H9 (cell line): ENCODE data around the gene TSPAN2. TPM values are rescaled to one million over a fixed set of nuclear protein-coding genes. Genes with fewer than 3 reads are reported as not detected.

Experiments used
- DNase-seq: peaks from one replicate; pipeline ENCODE4 v3.0.0-alpha.2; 2017
- H2AFZ ChIP-seq: one replicate; pipeline ENCODE4 v1.6.1; 2013; ENCODE audit warnings: mild to moderate bottlenecking, low read length, control low read depth, moderate library complexity
- H2AK5ac ChIP-seq: 2 replicates; pipeline ENCODE4 v1.6.1; 2013; ENCODE audit warnings: low read length, control low read depth, mixed read lengths; ENCODE audit not compliant: insufficient read length
- H2BK120ac ChIP-seq: one replicate; pipeline ENCODE4 v1.6.1; 2013; ENCODE audit warnings: low read depth, mild to moderate bottlenecking, low read length, control low read depth, inconsistent platforms; ENCODE audit not compliant: poor library complexity, severe bottlenecking
- H2BK12ac ChIP-seq: 2 replicates; pipeline ENCODE4 v1.6.1; 2013; ENCODE audit warnings: low read length, control low read depth, mixed read lengths, low read depth; ENCODE audit not compliant: insufficient read length
- H2BK15ac ChIP-seq: 2 replicates; pipeline ENCODE4 v1.6.1; 2013; ENCODE audit warnings: low read depth, low read length, control low read depth
- H2BK20ac ChIP-seq: one replicate; pipeline ENCODE4 v1.6.1; 2013; ENCODE audit warnings: low read depth, mild to moderate bottlenecking, low read length, control low read depth, inconsistent platforms; ENCODE audit not compliant: poor library complexity, severe bottlenecking
- H2BK5ac ChIP-seq: 2 replicates; pipeline ENCODE4 v1.6.1; 2013; ENCODE audit warnings: low read length, control low read depth, mixed read lengths; ENCODE audit not compliant: insufficient read length
- H3K14ac ChIP-seq: 2 replicates; pipeline ENCODE4 v1.6.1; 2013; ENCODE audit warnings: low read length, control low read depth; ENCODE audit not compliant: insufficient read depth
- H3K18ac ChIP-seq: 2 replicates; pipeline ENCODE4 v1.6.1; 2013; ENCODE audit warnings: low read depth, mild to moderate bottlenecking, mixed read lengths, low read length, control low read depth; ENCODE audit not compliant: insufficient read length
- H3K23ac ChIP-seq: 2 replicates; pipeline ENCODE4 v1.6.1; 2013; ENCODE audit warnings: low read length, control low read depth, mixed read lengths, low read depth; ENCODE audit not compliant: insufficient read length
- H3K23me2 ChIP-seq: 2 replicates; pipeline ENCODE4 v1.6.1; 2013; ENCODE audit warnings: low read depth, mild to moderate bottlenecking, mixed read lengths, low read length, control low read depth; ENCODE audit not compliant: insufficient read length, poor library complexity, severe bottlenecking
- H3K27ac ChIP-seq: 2 replicates; pipeline ENCODE4 v1.5.1; 2013; ENCODE audit warnings: low read length, control low read depth, mixed read lengths, low read depth; ENCODE audit not compliant: insufficient read length
- H3K27me3 ChIP-seq: 2 replicates; pipeline ENCODE4 v1.6.1; 2013; ENCODE audit warnings: low read length, control low read depth, inconsistent platforms; ENCODE audit not compliant: insufficient read depth
- H3K4ac ChIP-seq: 2 replicates; pipeline ENCODE4 v1.6.1; 2013; ENCODE audit warnings: low read depth, mild to moderate bottlenecking, control low read depth, inconsistent platforms, low read length, moderate library complexity
- H3K4me1 ChIP-seq: 2 replicates; pipeline ENCODE4 v1.6.1; 2013; ENCODE audit warnings: low read length, control low read depth, inconsistent platforms; ENCODE audit not compliant: insufficient read depth
- H3K4me2 ChIP-seq: 2 replicates; pipeline ENCODE4 v1.6.1; 2013; ENCODE audit warnings: low read length, control low read depth, mixed read lengths; ENCODE audit not compliant: insufficient read length, insufficient read depth
- H3K56ac ChIP-seq: 2 replicates; pipeline ENCODE4 v1.6.1; 2013; ENCODE audit warnings: low read depth, mild to moderate bottlenecking, mixed read lengths, low read length, control low read depth; ENCODE audit not compliant: insufficient read length
- H3K79me1 ChIP-seq: 2 replicates; pipeline ENCODE4 v1.6.1; 2013; ENCODE audit warnings: low read depth, mild to moderate bottlenecking, moderate library complexity, low read length, control low read depth, inconsistent platforms; ENCODE audit not compliant: insufficient read depth, poor library complexity, severe bottlenecking
- H3K79me2 ChIP-seq: 2 replicates; pipeline ENCODE4 v1.6.1; 2013; ENCODE audit warnings: low read length, control low read depth, inconsistent platforms; ENCODE audit not compliant: insufficient read depth
- H3K9ac ChIP-seq: 2 replicates; pipeline ENCODE4 v1.6.1; 2013; ENCODE audit warnings: low read length, control low read depth, mixed read lengths; ENCODE audit not compliant: insufficient read length; ENCODE audit errors: extremely low read depth
- H3K9me3 ChIP-seq: one replicate; pipeline ENCODE4 v1.6.1; 2013; ENCODE audit warnings: low read depth, low read length, inconsistent platforms; ENCODE audit not compliant: control insufficient read depth
- H3T11ph ChIP-seq: one replicate; pipeline ENCODE4 v1.6.1; 2013; ENCODE audit warnings: mild to moderate bottlenecking, low read length, control low read depth, inconsistent platforms
- H4K20me1 ChIP-seq: one replicate; pipeline ENCODE4 v1.6.1; 2013; ENCODE audit not compliant: control insufficient read depth, insufficient read length, insufficient read depth
- H4K5ac ChIP-seq: 2 replicates; pipeline ENCODE4 v1.6.1; 2013; ENCODE audit warnings: low read depth, mild to moderate bottlenecking, mixed read lengths, low read length, control low read depth; ENCODE audit not compliant: insufficient read length
- H4K8ac ChIP-seq: replicated peaks from 2 replicates; pipeline ENCODE4 v1.6.1; 2013; ENCODE audit warnings: low read length, control low read depth, mixed read lengths, low read depth; ENCODE audit not compliant: insufficient read length
- H4K91ac ChIP-seq: 2 replicates; pipeline ENCODE4 v1.6.1; 2013; ENCODE audit warnings: low read depth, mild to moderate bottlenecking, moderate library complexity, mixed read lengths, low read length, control low read depth; ENCODE audit not compliant: insufficient read length
- H3K27ac Mint-ChIP-seq, 3 experiments: 2 replicates in 2 of 3; 3 replicates in 1 of 3; pipeline ENCODE4 v1.8.0; 2020 to 2021; ENCODE audit warnings: mixed read lengths in 3 of 3, mild to moderate bottlenecking in 1 of 3, moderate library complexity in 1 of 3
- H3K27me3 Mint-ChIP-seq: 2 replicates; pipeline ENCODE4 v1.8.0; 2021; ENCODE audit warnings: low read depth, mild to moderate bottlenecking, moderate library complexity, mixed read lengths
- H3K36me3 Mint-ChIP-seq, 3 experiments: 2 replicates in 2 of 3; 3 replicates in 1 of 3; pipeline ENCODE4 v1.8.0; 2020 to 2021; ENCODE audit warnings: low read depth in 3 of 3, mixed read lengths in 3 of 3; ENCODE audit not compliant: insufficient read depth in 1 of 3
- H3K4me1 Mint-ChIP-seq, 2 experiments: 2 replicates each; pipeline ENCODE4 v1.8.0; 2020; ENCODE audit warnings: mixed read lengths in 2 of 2
- H3K4me3 Mint-ChIP-seq, 2 experiments: 2 replicates in 1 of 2; 3 replicates in 1 of 2; pipeline ENCODE4 v1.8.0; 2020 to 2021; ENCODE audit warnings: mild to moderate bottlenecking in 2 of 2, mixed read lengths in 2 of 2, moderate library complexity in 1 of 2
- H3K9me3 Mint-ChIP-seq, 2 experiments: 2 replicates in 1 of 2; 3 replicates in 1 of 2; pipeline ENCODE4 v1.8.0; 2020; ENCODE audit warnings: mild to moderate bottlenecking in 2 of 2, mixed read lengths in 2 of 2, moderate library complexity in 1 of 2
- CTCF ChIP-seq: fragments of 200-600 bp; sonication (generic); conservative IDR thresholded peaks from 3 replicates; pipeline ENCODE4 v1.8.0; 2021; ENCODE audit warnings: antibody characterized with exemption, mild to moderate bottlenecking
- WGBS: extraction: QIAGEN DNeasy Blood & Tissue Kit; methylation state at CpG from one replicate; pipeline ENCODE4 v1.1.7; 2013; ENCODE audit warnings: missing lambda C conversion rate, low lambda C conversion rate, mixed read lengths; ENCODE audit not compliant: insufficient read length; ENCODE audit errors: extremely low coverage; 5-methylcytosine and 5-hydroxymethylcytosine counted together
- total RNA-seq: library from RNA; stranded (reverse); gene quantifications from 2 replicates; pipeline ENCODE4 v1.2.1, GENCODE V29; 2021

Gene TSPAN2
- total RNA-seq, 1 experiment from 2014 or later = 10.8 TPM

- H3K27ac Mint-ChIP-seq = no peak overlapping the region
- Histone ChIP-seq H3K27ac (no peak overlapping the region), H2BK15ac (no peak overlapping the region)
These were observed 25.0 kb upstream of the TSPAN2 start for GRCh38 chr1:115114308-115114707.

More at GRCh38 chr1:115114308-115114707, 25.0 kb upstream of the TSPAN2 start:
- H4K91ac ChIP-seq = no peak overlapping the region
- H2BK12ac ChIP-seq = no peak overlapping the region
- no peak overlapping the region for H3K4me2 ChIP-seq
- no peak overlapping the region for H3K23ac ChIP-seq
- H3K56ac ChIP-seq = no peak overlapping the region
- peaks cover 6 to 12% of the 10 kb centered on the region in 2 experiments for H3K9me3 Mint-ChIP-seq
- H4K20me1 ChIP-seq = no peaks in the 10 kb centered on the region
- no peak for TF ChIP-seq CTCF
- no peak overlapping the region for H3K4me3 Mint-ChIP-seq
- peaks cover 3 to 4% (median 4%) of the 10 kb centered on the region in 3 experiments; a peak in 6 of 7 replicates for H3K36me3 Mint-ChIP-seq
- no peak overlapping the region for H2BK120ac ChIP-seq
- no peaks in the 10 kb centered on the region for H3K23me2 ChIP-seq
- H2AFZ ChIP-seq = no peak overlapping the region
- H2BK20ac ChIP-seq = no peak overlapping the region
- H3K4me1 ChIP-seq = no peaks in the 10 kb centered on the region
- peaks cover 10 to 12% of the 10 kb centered on the region in 2 experiments for H3K4me1 Mint-ChIP-seq
- H3K18ac ChIP-seq = no peak overlapping the region
- no CpG with 5 or more reads among the region's 3 CpGs for WGBS
- H3K9ac ChIP-seq = no peak overlapping the region
- no peak overlapping the region for H3T11ph ChIP-seq
- no peaks in the 10 kb centered on the region for H3K79me2 ChIP-seq
- H3K79me1 ChIP-seq = no peaks in the 10 kb centered on the region
- H3K4ac ChIP-seq = no peak overlapping the region
- H4K5ac ChIP-seq = no peak overlapping the region
- no peaks in the 10 kb centered on the region for H3K27me3 ChIP-seq
- peaks cover 9% of the 10 kb centered on the region for H3K27me3 Mint-ChIP-seq
- no peak overlapping the region for H3K14ac ChIP-seq
- H2AK5ac ChIP-seq = no peak overlapping the region
- H3K9me3 ChIP-seq = no peaks in the 10 kb centered on the region
- DNase-seq = no peak
- H4K8ac ChIP-seq = no peak overlapping the region
- no peak overlapping the region for H2BK5ac ChIP-seq
